WTC11 (cell line): Measurements from ENCODE around the gene ZNF678. TPM values are rescaled to one million over a fixed set of nuclear protein-coding genes. Genes with fewer than 3 reads are reported as not detected.

ENCODE experiments used
- ATAC-seq: fragments of 200-7000 bp; cut with Tn5 transposase; 2 replicates; pipeline ENCODE4 v1.10.0; 2021; ENCODE audit warnings: mild to moderate bottlenecking, moderate library complexity
- CTCF ChIA-PET: fragments of 300-600 bp; sonication (Branson Sonifier 250); formaldehyde crosslinking; loops from one replicate; lab custom pipeline; 2021; ENCODE audit warnings: antibody characterized with exemption; lab: Charles Lee
- POLR2A ChIA-PET: fragments of 350-600 bp; sonication (Branson Sonifier 250); formaldehyde crosslinking; loops from one replicate; lab custom pipeline; 2021; ENCODE audit warnings: antibody characterized with exemption; lab: Charles Lee
- DNase-seq: peaks from one replicate; pipeline ENCODE4 v3.0.0; 2021; ENCODE audit warnings: low spot score
- H3K27ac Mint-ChIP-seq: 2 replicates; pipeline ENCODE4 v1.8.0; 2021; ENCODE audit warnings: mixed read lengths
- H3K27me3 Mint-ChIP-seq: 2 replicates; pipeline ENCODE4 v1.8.0; 2021; ENCODE audit warnings: low read depth, mild to moderate bottlenecking, moderate library complexity, mixed read lengths
- H3K36me3 Mint-ChIP-seq: 2 replicates; pipeline ENCODE4 v1.8.0; 2021; ENCODE audit warnings: mixed read lengths
- H3K4me1 Mint-ChIP-seq: 2 replicates; pipeline ENCODE4 v1.8.0; 2022; ENCODE audit warnings: mixed read lengths
- H3K4me3 Mint-ChIP-seq: 2 replicates; pipeline ENCODE4 v1.8.0; 2021; ENCODE audit warnings: mild to moderate bottlenecking, moderate library complexity, mixed read lengths
- H3K9me3 Mint-ChIP-seq: 2 replicates; pipeline ENCODE4 v1.8.0; 2021; ENCODE audit warnings: mixed read lengths
- ATF1 ChIP-seq: sonication (generic); formaldehyde crosslinking; IDR thresholded peaks from 2 replicates; pipeline ENCODE4 v1.8.1; 2023; ENCODE audit warnings: mild to moderate bottlenecking, moderate library complexity, missing genetic modification reagents
- CTCF ChIP-seq: fragments of 200-600 bp; IDR thresholded peaks from 2 replicates; pipeline ENCODE4 v1.8.0; 2022; ENCODE audit warnings: antibody characterized with exemption
- E2F1 ChIP-seq: sonication (generic); formaldehyde crosslinking; IDR thresholded peaks from 2 replicates; pipeline ENCODE4 v1.8.0; 2022; ENCODE audit warnings: mild to moderate bottlenecking, missing genetic modification reagents
- ELF4 ChIP-seq: sonication (generic); formaldehyde crosslinking; IDR thresholded peaks from 2 replicates; pipeline ENCODE4 v1.8.1; 2022; ENCODE audit warnings: low read depth, mild to moderate bottlenecking, moderate library complexity, missing genetic modification reagents
- FOXP4 ChIP-seq: sonication (generic); formaldehyde crosslinking; IDR thresholded peaks from 2 replicates; pipeline ENCODE4 v1.8.0; 2022; ENCODE audit warnings: mild to moderate bottlenecking, missing genetic modification reagents
- GTF2I ChIP-seq: fragments of 250-450 bp; sonication (Bioruptor Pico); conservative IDR thresholded peaks from 2 replicates; pipeline ENCODE4 v1.4.0; 2021; ENCODE audit warnings: mild to moderate bottlenecking
- HMGA2 ChIP-seq: fragments of 250-450 bp; sonication (Bioruptor Pico); IDR thresholded peaks from 2 replicates; pipeline ENCODE4 v1.4.0; 2021; ENCODE audit warnings: mild to moderate bottlenecking, moderate library complexity
- MAX ChIP-seq: sonication (generic); formaldehyde crosslinking; IDR thresholded peaks from 2 replicates; pipeline ENCODE4 v1.8.0; 2022; ENCODE audit warnings: mild to moderate bottlenecking, missing genetic modification reagents
- NFE2L1 ChIP-seq: sonication (generic); formaldehyde crosslinking; IDR thresholded peaks from 2 replicates; pipeline ENCODE4 v1.8.1; 2023; ENCODE audit warnings: missing genetic modification reagents
- NR2C2 ChIP-seq: sonication (generic); formaldehyde crosslinking; IDR thresholded peaks from 2 replicates; pipeline ENCODE4 v1.8.0; 2022; ENCODE audit warnings: mild to moderate bottlenecking, missing genetic modification reagents
- NR3C1 ChIP-seq: sonication (generic); formaldehyde crosslinking; conservative IDR thresholded peaks from 2 replicates; pipeline ENCODE4 v1.8.1; 2023; ENCODE audit warnings: low read depth, mild to moderate bottlenecking, missing genetic modification reagents
- RELA ChIP-seq: sonication (generic); formaldehyde crosslinking; IDR thresholded peaks from 2 replicates; pipeline ENCODE4 v1.8.1; 2022; ENCODE audit warnings: missing genetic modification reagents, mild to moderate bottlenecking, borderline replicate concordance
- RORB ChIP-seq: fragments of 250-450 bp; sonication (Bioruptor Pico); IDR thresholded peaks from 2 replicates; pipeline ENCODE4 v1.9.0; 2021; ENCODE audit warnings: mild to moderate bottlenecking
- SMAD3 ChIP-seq: sonication (generic); formaldehyde crosslinking; IDR thresholded peaks from 2 replicates; pipeline ENCODE4 v1.8.0; 2022; ENCODE audit warnings: missing genetic modification reagents, mild to moderate bottlenecking, borderline replicate concordance
- SP1 ChIP-seq: sonication (generic); formaldehyde crosslinking; conservative IDR thresholded peaks from 2 replicates; pipeline ENCODE4 v1.8.1; 2022; ENCODE audit warnings: missing genetic modification reagents
- TEAD1 ChIP-seq: sonication (generic); formaldehyde crosslinking; IDR thresholded peaks from 2 replicates; pipeline ENCODE4 v1.8.0; 2022; ENCODE audit warnings: mild to moderate bottlenecking, missing genetic modification reagents
- USF2 ChIP-seq: sonication (generic); formaldehyde crosslinking; IDR thresholded peaks from 2 replicates; pipeline ENCODE4 v1.8.1; 2023; ENCODE audit warnings: mild to moderate bottlenecking, missing genetic modification reagents, moderate library complexity
- ZNF121 ChIP-seq: sonication (generic); formaldehyde crosslinking; IDR thresholded peaks from 2 replicates; pipeline ENCODE4 v1.8.0; 2023; ENCODE audit warnings: missing genetic modification reagents
- ZNF138 ChIP-seq: sonication (generic); formaldehyde crosslinking; conservative IDR thresholded peaks from 2 replicates; pipeline ENCODE4 v1.8.1; 2022; ENCODE audit warnings: mild to moderate bottlenecking, moderate library complexity, missing genetic modification reagents
- ZNF416 ChIP-seq: fragments of 250-450 bp; sonication (Bioruptor Pico); IDR thresholded peaks from 2 replicates; pipeline ENCODE4 v1.9.0; 2021; ENCODE audit warnings: mild to moderate bottlenecking, inconsistent platforms
- total RNA-seq: library from RNA; stranded (reverse); gene quantifications from 3 replicates; pipeline ENCODE4 v1.2.3, GENCODE V29; 2021
- TF ChIP-seq, protein P1 (sequence below): sonication (generic); formaldehyde crosslinking; conservative IDR thresholded peaks from 2 replicates; pipeline ENCODE4 v1.8.1; 2022; ENCODE audit warnings: mild to moderate bottlenecking, missing genetic modification reagents
- TF ChIP-seq, protein P2 (sequence below): sonication (generic); formaldehyde crosslinking; IDR thresholded peaks from 2 replicates; pipeline ENCODE4 v1.8.0; 2023; ENCODE audit warnings: missing genetic modification reagents, mild to moderate bottlenecking, borderline replicate concordance
- TF ChIP-seq, protein P3 (sequence below): sonication (generic); formaldehyde crosslinking; IDR thresholded peaks from 2 replicates; pipeline ENCODE4 v1.8.1; 2023; ENCODE audit warnings: mild to moderate bottlenecking, moderate library complexity, missing genetic modification reagents

The ZNF678 gene
- total RNA-seq, 1 experiment from 2014 or later = 28.9 TPM

DNA sequence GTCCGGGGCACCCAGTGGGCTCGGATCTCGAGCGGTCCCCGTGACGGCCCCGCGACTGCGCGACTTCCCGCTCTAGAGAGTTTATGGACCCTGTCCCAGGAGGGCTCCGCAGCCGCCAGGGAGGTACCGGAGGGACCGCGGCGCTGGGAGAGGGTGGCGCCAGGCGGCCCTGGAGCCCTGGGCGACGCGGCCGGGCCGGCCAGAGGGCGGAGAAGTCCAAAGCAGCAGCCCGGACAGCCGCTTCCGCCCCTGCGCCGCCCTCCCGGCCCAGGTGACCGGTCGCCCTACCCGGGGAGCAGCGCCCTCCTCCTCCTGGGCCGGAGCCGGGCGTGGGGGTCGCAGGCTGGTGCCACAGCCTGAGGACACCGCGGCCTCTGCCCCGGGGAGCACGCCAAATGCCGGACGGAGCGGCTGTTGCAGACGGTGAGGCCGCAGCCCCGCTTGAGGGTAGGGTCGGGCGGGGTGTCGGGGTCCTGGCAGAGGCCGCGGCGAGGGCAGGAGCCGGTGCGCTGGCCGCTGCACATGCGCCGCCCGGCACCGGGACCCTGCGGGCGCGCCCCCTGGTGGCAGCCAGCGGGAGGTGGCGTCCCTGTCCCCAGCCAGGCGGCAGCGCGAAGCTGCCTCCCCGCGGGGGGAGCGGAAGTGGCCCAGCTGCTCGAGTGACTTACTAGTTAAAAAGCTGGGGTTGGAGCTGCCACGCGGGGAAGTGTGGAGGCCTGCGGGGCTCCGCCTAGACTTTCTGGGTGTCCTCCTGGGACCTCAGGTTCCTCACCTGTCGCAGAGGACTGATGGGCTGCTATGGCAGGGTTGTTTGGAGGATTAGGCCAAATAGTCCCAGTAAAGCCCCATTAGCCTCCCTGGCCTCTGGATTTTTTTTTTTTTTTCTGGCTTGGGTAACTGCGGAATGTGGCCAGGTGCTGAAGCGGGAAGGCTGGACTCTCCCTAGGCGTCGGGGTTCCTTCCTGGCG lies 20.9 kb upstream of the ZNF678 start:
- Mint-ChIP-seq H3K4me1 (no peaks in the 10 kb centered on the region), H3K27me3 (peaks cover 28% of the 10 kb centered on the region), H3K36me3 (no peaks in the 10 kb centered on the region), H3K27ac (no peak overlapping the region), H3K9me3 (no peaks in the 10 kb centered on the region), H3K4me3 (peak overlapping the region; percentile 52)
- POLR2A ChIA-PET = interaction anchor here (0.6 to 1.6 kb wide), 2 partner anchors 21 to 651 kb away, joined by 5 to 6 read pairs; partner anchors contain the start of gene ZNF678
- DNase-seq = peak; percentile 81
- peak; percentile 86 for ATAC-seq
- CTCF ChIA-PET = interaction anchor here (0.5 to 2.2 kb wide), 29 partner anchors 10 to 517 kb away, joined by 3 to 13 read pairs (median 3); partner anchors contain the start of gene ZNF678
- no peak for TF ChIP-seq RORB (CRISPR knock-in tag)
- TF ChIP-seq FOXP4 (CRISPR knock-in tag) = peak; percentile 95
- TF ChIP-seq NR2C2 (CRISPR knock-in tag) = 0 out of 2 replicates have a peak, but pooled peaks have one; percentile 56
- peak; percentile 51; the same call in 1 of the 2 replicates for TF ChIP-seq USF2 (CRISPR knock-in tag)
- peak; percentile 87; the same call in 1 of the 2 replicates for TF ChIP-seq ZNF138 (CRISPR knock-in tag)
- peak; percentile 67; the same call in 1 of the 2 replicates for TF ChIP-seq SMAD3
- TF ChIP-seq, protein P1, sequence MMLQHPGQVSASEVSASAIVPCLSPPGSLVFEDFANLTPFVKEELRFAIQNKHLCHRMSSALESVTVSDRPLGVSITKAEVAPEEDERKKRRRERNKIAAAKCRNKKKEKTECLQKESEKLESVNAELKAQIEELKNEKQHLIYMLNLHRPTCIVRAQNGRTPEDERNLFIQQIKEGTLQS (CRISPR knock-in tag) = no peak
- peak; percentile 48; the same call in 1 of the 2 replicates for TF ChIP-seq ELF4 (CRISPR knock-in tag)
- TF ChIP-seq, protein P2, sequence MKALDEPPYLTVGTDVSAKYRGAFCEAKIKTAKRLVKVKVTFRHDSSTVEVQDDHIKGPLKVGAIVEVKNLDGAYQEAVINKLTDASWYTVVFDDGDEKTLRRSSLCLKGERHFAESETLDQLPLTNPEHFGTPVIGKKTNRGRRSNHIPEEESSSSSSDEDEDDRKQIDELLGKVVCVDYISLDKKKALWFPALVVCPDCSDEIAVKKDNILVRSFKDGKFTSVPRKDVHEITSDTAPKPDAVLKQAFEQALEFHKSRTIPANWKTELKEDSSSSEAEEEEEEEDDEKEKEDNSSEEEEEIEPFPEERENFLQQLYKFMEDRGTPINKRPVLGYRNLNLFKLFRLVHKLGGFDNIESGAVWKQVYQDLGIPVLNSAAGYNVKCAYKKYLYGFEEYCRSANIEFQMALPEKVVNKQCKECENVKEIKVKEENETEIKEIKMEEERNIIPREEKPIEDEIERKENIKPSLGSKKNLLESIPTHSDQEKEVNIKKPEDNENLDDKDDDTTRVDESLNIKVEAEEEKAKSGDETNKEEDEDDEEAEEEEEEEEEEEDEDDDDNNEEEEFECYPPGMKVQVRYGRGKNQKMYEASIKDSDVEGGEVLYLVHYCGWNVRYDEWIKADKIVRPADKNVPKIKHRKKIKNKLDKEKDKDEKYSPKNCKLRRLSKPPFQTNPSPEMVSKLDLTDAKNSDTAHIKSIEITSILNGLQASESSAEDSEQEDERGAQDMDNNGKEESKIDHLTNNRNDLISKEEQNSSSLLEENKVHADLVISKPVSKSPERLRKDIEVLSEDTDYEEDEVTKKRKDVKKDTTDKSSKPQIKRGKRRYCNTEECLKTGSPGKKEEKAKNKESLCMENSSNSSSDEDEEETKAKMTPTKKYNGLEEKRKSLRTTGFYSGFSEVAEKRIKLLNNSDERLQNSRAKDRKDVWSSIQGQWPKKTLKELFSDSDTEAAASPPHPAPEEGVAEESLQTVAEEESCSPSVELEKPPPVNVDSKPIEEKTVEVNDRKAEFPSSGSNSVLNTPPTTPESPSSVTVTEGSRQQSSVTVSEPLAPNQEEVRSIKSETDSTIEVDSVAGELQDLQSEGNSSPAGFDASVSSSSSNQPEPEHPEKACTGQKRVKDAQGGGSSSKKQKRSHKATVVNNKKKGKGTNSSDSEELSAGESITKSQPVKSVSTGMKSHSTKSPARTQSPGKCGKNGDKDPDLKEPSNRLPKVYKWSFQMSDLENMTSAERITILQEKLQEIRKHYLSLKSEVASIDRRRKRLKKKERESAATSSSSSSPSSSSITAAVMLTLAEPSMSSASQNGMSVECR (CRISPR knock-in tag) = peak; percentile 5; the same call in 1 of the 2 replicates
- TF ChIP-seq TEAD1 (CRISPR knock-in tag) = 0 out of 2 replicates have a peak, but pooled peaks have one; percentile 45
- no peak for TF ChIP-seq ZNF416
- peak; percentile 89 for TF ChIP-seq CTCF
- TF ChIP-seq HMGA2 (CRISPR knock-in tag) = no peak
- TF ChIP-seq, protein P3, sequence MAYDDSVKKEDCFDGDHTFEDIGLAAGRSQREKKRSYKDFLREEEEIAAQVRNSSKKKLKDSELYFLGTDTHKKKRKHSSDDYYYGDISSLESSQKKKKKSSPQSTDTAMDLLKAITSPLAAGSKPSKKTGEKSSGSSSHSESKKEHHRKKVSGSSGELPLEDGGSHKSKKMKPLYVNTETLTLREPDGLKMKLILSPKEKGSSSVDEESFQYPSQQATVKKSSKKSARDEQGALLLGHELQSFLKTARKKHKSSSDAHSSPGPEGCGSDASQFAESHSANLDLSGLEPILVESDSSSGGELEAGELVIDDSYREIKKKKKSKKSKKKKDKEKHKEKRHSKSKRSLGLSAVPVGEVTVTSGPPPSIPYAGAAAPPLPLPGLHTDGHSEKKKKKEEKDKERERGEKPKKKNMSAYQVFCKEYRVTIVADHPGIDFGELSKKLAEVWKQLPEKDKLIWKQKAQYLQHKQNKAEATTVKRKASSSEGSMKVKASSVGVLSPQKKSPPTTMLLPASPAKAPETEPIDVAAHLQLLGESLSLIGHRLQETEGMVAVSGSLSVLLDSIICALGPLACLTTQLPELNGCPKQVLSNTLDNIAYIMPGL = peak; percentile 95
- 0 out of 2 replicates have a peak, but pooled peaks have one; percentile 34 for TF ChIP-seq ZNF121
- no peak for TF ChIP-seq RELA (CRISPR knock-in tag)
- TF ChIP-seq NR3C1 = 0 out of 2 replicates have a peak, but pooled peaks have one; percentile 58
- TF ChIP-seq MAX (CRISPR knock-in tag) = peak; percentile 84
- TF ChIP-seq GTF2I (CRISPR knock-in tag) = no peak
- no peak for TF ChIP-seq ATF1 (CRISPR knock-in tag)
- peak; percentile 88; the same call in 1 of the 2 replicates for TF ChIP-seq E2F1 (CRISPR knock-in tag)
- TF ChIP-seq SP1 (CRISPR knock-in tag) = peak; percentile 62
- TF ChIP-seq NFE2L1 (CRISPR knock-in tag) = peak; percentile 72; the same call in 1 of the 2 replicates
